Endodermal cell (in vitro differentiated cells): ENCODE data around the gene RRAGA. TPM values are rescaled to one million over a fixed set of nuclear protein-coding genes. Genes with fewer than 3 reads are reported as not detected.
A peak's percentile ranks its signal among the peaks of the same experiment; 100 is the strongest.

ENCODE experiments used
- DNase-seq: peaks from one replicate; pipeline ENCODE4 v3.0.0-alpha.2; 2017
- H3K27ac ChIP-seq: 2 replicates; pipeline ENCODE4 v1.5.1; 2013; ENCODE audit warnings: mild to moderate bottlenecking, low read depth, low read length, moderate library complexity
- H3K27me3 ChIP-seq: 2 replicates; pipeline ENCODE4 v1.6.1; 2013; ENCODE audit warnings: mild to moderate bottlenecking, low read length, moderate library complexity; ENCODE audit not compliant: insufficient read depth, control insufficient read depth, poor library complexity, severe bottlenecking
- H3K36me3 ChIP-seq: 2 replicates; pipeline ENCODE4 v1.7.0; 2013; ENCODE audit warnings: mild to moderate bottlenecking, low read length, moderate library complexity; ENCODE audit not compliant: control insufficient read depth, insufficient read depth
- H3K4me1 ChIP-seq: one replicate; pipeline ENCODE4 v1.7.0; 2013; ENCODE audit warnings: low read length; ENCODE audit not compliant: control insufficient read depth, insufficient read depth
- H3K4me3 ChIP-seq: 2 replicates; pipeline ENCODE4 v1.5.1; 2013; ENCODE audit warnings: mild to moderate bottlenecking, low read length, moderate library complexity
- H3K9ac ChIP-seq: 2 replicates; pipeline ENCODE4 v1.6.1; 2013; ENCODE audit warnings: mild to moderate bottlenecking, low read length, moderate library complexity; ENCODE audit not compliant: poor library complexity, severe bottlenecking; ENCODE audit errors: extremely low read depth
- H3K9me3 ChIP-seq: 2 replicates; pipeline ENCODE4 v1.6.1; 2013; ENCODE audit warnings: mild to moderate bottlenecking, low read length, moderate library complexity; ENCODE audit not compliant: control insufficient read depth
- H3K27ac Mint-ChIP-seq: 2 replicates; pipeline ENCODE4 v1.8.0; 2020; ENCODE audit warnings: mixed read lengths
- H3K27me3 Mint-ChIP-seq: 2 replicates; pipeline ENCODE4 v1.8.0; 2021; ENCODE audit warnings: mild to moderate bottlenecking, mixed read lengths; ENCODE audit not compliant: insufficient read depth
- H3K36me3 Mint-ChIP-seq: 2 replicates; pipeline ENCODE4 v1.8.0; 2020; ENCODE audit warnings: low read depth, mixed read lengths
- H3K4me1 Mint-ChIP-seq: 2 replicates; pipeline ENCODE4 v1.8.0; 2020; ENCODE audit warnings: mixed read lengths
- H3K4me3 Mint-ChIP-seq: 2 replicates; pipeline ENCODE4 v1.8.0; 2020; ENCODE audit warnings: mild to moderate bottlenecking, moderate library complexity, mixed read lengths
- H3K9me3 Mint-ChIP-seq: 2 replicates; pipeline ENCODE4 v1.8.0; 2020; ENCODE audit warnings: mild to moderate bottlenecking, mixed read lengths
- WGBS, 2 experiments: methylation state at CpG; one replicate each; pipeline versions ENCODE4 v1.1.5 to v1.1.7; 2013; ENCODE audit warnings: missing lambda C conversion rate in 2 of 2, mixed read lengths in 1 of 2; ENCODE audit not compliant: insufficient coverage in 1 of 2, insufficient read length in 1 of 2; 5-methylcytosine and 5-hydroxymethylcytosine counted together
- total RNA-seq, 2 donors: library from RNA; stranded (reverse); fragmentation: NEBNext Ultra II Directional in 1 of 2; extraction: Animal tissue kit (Norgen Biotek cat#: 25700) in 1 of 2; gene quantifications; 2 replicates in 1 of 2; 3 replicates in 1 of 2; pipeline ENCODE4 v1.2.1, GENCODE V29; 2021
- TF ChIP-seq, protein P1 (sequence below): fragments of 200-600 bp; sonication (generic); conservative IDR thresholded peaks from 2 replicates; pipeline ENCODE4 v1.5.0; 2021; ENCODE audit warnings: antibody characterized with exemption, mild to moderate bottlenecking

RRAGA gene
- total RNA-seq, 2 donors from 2014 or later = 45.0 to 47.2 TPM

DNA sequence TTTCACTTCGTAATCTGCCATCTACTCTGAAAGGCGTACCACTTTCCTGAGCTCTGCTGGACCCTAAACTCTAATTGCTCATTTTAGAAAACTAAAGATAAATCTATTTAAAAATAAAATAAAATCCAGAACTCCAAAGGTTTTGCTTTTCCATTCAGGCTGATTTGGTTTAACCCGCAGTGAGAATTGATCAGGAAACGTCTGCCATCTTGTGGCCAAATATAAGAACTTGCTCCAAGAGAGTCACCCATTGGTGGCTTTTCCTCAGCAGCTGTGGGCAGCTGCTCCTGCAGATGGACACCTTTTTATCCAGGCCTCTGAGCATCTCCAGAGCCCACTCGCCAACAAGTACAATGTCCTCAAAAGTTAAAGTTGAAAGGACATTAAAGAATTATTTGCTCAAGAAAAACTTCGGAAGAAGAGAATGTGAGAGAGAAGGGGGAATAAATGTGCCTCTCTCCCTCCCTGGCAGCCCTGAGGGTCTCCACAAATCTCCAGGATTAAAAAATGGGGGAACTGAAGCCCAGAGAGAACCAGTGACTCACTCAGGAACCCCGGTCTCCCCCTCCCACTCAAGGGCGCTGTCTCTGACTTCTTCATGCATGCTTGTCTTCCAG is 20.3 kb upstream of the RRAGA start:
- no peak overlapping the region for H3K27ac ChIP-seq
- no peak overlapping the region for H3K4me3 Mint-ChIP-seq
- TF ChIP-seq, protein P1, sequence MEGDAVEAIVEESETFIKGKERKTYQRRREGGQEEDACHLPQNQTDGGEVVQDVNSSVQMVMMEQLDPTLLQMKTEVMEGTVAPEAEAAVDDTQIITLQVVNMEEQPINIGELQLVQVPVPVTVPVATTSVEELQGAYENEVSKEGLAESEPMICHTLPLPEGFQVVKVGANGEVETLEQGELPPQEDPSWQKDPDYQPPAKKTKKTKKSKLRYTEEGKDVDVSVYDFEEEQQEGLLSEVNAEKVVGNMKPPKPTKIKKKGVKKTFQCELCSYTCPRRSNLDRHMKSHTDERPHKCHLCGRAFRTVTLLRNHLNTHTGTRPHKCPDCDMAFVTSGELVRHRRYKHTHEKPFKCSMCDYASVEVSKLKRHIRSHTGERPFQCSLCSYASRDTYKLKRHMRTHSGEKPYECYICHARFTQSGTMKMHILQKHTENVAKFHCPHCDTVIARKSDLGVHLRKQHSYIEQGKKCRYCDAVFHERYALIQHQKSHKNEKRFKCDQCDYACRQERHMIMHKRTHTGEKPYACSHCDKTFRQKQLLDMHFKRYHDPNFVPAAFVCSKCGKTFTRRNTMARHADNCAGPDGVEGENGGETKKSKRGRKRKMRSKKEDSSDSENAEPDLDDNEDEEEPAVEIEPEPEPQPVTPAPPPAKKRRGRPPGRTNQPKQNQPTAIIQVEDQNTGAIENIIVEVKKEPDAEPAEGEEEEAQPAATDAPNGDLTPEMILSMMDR = peak; percentile 89
- no peaks in the 10 kb centered on the region for H3K9me3 ChIP-seq
- 33 to 34% methylated on average over 7 to 8 of the region's 8 CpGs for WGBS, 2 experiments
- no peaks in the 10 kb centered on the region for H3K4me1 Mint-ChIP-seq
- no peaks in the 10 kb centered on the region for H3K27me3 ChIP-seq
- H3K36me3 Mint-ChIP-seq = no peaks in the 10 kb centered on the region
- H3K9ac ChIP-seq = no peak overlapping the region
- no peak overlapping the region for H3K4me3 ChIP-seq
- H3K27me3 Mint-ChIP-seq = no peaks in the 10 kb centered on the region
- no peaks in the 10 kb centered on the region for H3K36me3 ChIP-seq
- DNase-seq = peak; percentile 79
- no peak overlapping the region for H3K27ac Mint-ChIP-seq
- no peaks in the 10 kb centered on the region for H3K9me3 Mint-ChIP-seq
- no peaks in the 10 kb centered on the region for H3K4me1 ChIP-seq

DNA sequence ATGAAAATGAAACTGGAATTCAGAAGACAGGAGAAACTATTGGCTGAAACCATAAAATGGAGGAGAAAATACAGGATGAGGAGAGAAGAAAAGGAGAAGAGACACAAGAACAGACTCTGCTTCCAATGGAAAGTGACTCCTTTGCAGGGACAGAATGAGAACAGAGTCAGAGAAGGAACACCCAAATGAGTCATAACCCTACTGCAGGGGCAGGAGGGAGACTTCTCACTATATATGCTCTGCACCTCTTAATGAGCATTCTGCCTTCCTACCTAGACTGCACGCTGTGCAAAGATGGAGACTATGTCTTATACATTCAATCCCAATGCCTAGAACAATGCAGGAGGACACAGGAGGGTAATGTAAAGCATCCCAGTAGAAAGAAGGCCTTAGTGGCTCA is 18.3 kb upstream of the RRAGA start:
- Histone ChIP-seq H3K27ac (no peak overlapping the region), H3K9ac (no peak overlapping the region), H3K4me1 (no peaks in the 10 kb centered on the region), H3K4me3 (no peak overlapping the region), H3K36me3 (no peaks in the 10 kb centered on the region), H3K9me3 (no peaks in the 10 kb centered on the region), H3K27me3 (no peaks in the 10 kb centered on the region)
- DNase-seq = no peak
- Mint-ChIP-seq H3K36me3 (peaks cover 6% of the 10 kb centered on the region), H3K27me3 (no peaks in the 10 kb centered on the region), H3K4me3 (no peak overlapping the region), H3K9me3 (peaks cover 7% of the 10 kb centered on the region), H3K27ac (no peak overlapping the region), H3K4me1 (no peaks in the 10 kb centered on the region)
- TF ChIP-seq, protein P1 = no peak
- 90 to 96% methylated on average over 1 of the region's 1 CpG for WGBS, 2 experiments

DNA sequence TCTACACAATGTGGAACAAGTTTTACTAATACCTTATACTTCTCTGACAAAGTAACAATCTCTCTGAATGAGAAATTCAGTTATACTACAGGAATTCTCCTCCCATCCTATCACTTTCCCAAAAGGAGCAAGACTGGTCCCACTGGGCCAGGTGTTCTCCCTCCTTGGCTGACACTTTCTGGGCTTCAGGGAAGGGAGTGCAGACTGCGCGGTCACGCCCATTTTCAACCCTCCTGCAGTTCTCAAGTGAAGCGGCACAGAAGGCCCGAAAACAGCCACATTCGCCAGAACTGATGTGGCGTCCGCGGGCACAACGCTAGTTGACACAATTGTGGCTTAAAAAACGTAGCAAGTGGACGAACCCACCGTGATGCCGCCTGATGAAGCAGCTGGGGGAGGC is 16.8 kb upstream of the RRAGA start:
- no peak overlapping the region for H3K4me3 ChIP-seq
- H3K9ac ChIP-seq = no peak overlapping the region
- no peaks in the 10 kb centered on the region for H3K27me3 ChIP-seq
- 93 to 99% methylated on average over 14 of the region's 14 CpGs for whole genome bisulfite sequencing, 2 experiments
- H3K4me1 Mint-ChIP-seq = no peaks in the 10 kb centered on the region
- no peak for DNase-seq
- no peaks in the 10 kb centered on the region for H3K36me3 ChIP-seq
- no peaks in the 10 kb centered on the region for H3K4me1 ChIP-seq
- peaks cover 9% of the 10 kb centered on the region for H3K9me3 ChIP-seq
- H3K9me3 Mint-ChIP-seq = peaks cover 18% of the 10 kb centered on the region
- H3K27me3 Mint-ChIP-seq = no peaks in the 10 kb centered on the region
- H3K27ac ChIP-seq = no peak overlapping the region
- TF ChIP-seq, protein P1 = no peak
- peaks cover 12% of the 10 kb centered on the region for H3K36me3 Mint-ChIP-seq
- H3K27ac Mint-ChIP-seq = no peak overlapping the region
- no peak overlapping the region for H3K4me3 Mint-ChIP-seq
